Tibial artery (tissue), 4 donors: ENCODE measurements around the gene LRCH1.
A peak's percentile ranks its signal among the peaks of the same experiment; 100 is the strongest.

Source experiments
- DNase-seq, 2 donors: peaks; one replicate each; pipeline ENCODE4 v3.0.0-alpha.2; 2019
- H3K27ac ChIP-seq, 2 donors: fragments of 200-600 bp; sonication (generic) in 1 of 2; 1 replicate in 1 of 2; 2 replicates in 1 of 2; pipeline ENCODE4 v1.5.1; 2018 to 2019; ENCODE audit warnings: mild to moderate bottlenecking in 1 of 2
- H3K27me3 ChIP-seq, 2 donors: fragments of 200-600 bp; sonication (generic) in 1 of 2; one replicate each; pipeline versions ENCODE4 v1.5.1 to v1.6.0; 2016 to 2019
- H3K36me3 ChIP-seq, 3 donors: fragments of 200-600 bp; sonication (generic) in 2 of 3; one replicate each; pipeline ENCODE4 v1.5.1; 2016 to 2019; ENCODE audit warnings: mild to moderate bottlenecking in 2 of 3
- H3K4me1 ChIP-seq, 4 donors: fragments of 200-600 bp; sonication (generic) in 2 of 4; 1 replicate in 3 of 4; 2 replicates in 1 of 4; pipeline ENCODE4 v1.5.1; 2016 to 2019
- H3K4me3 ChIP-seq, 2 donors: fragments of 200-600 bp; sonication (generic) in 1 of 2; 1 replicate in 1 of 2; 2 replicates in 1 of 2; pipeline ENCODE4 v1.5.1; 2018 to 2019; ENCODE audit warnings: mild to moderate bottlenecking in 2 of 2
- H3K9me3 ChIP-seq, 3 donors: fragments of 200-600 bp; sonication (generic) in 1 of 3; one replicate each; pipeline ENCODE4 v1.5.1; 2016 to 2019
- intact Hi-C: fragments of 100-400 bp; cut with DNase I; formaldehyde crosslinking; loops from one replicate; pipeline ENCODE4 v1.15.0; 2023; ENCODE audit warnings: low total_unique reads
- TF ChIP-seq, protein P1 (sequence below), 2 experiments: fragments of 200-600 bp in 1 of 2; fragments of 450-650 bp in 1 of 2; IDR thresholded peaks; one replicate each; pipeline ENCODE4 v1.5.1; 2017 to 2019; ENCODE audit warnings: antibody characterized with exemption in 2 of 2, mild to moderate bottlenecking in 1 of 2, moderate library complexity in 1 of 2

LRCH1 gene

DNA sequence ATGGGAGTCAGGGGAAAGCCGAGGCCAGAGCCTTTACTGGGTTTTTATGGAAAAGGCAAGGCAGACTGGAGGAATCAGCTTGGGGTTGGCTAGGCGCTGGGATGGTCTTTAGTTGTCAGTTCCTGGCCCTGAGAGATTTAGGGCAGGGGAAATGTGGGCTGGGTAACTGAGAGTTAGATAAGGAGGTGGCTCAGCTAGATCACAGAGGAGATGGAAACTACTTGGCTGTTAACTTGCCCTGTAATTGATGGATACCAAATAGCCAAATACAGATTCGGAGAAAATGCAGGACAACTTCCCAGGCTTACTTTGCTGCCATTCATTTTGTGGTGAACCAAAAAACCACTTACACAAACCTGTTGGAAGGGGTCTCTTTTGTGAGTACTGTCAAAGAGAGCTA lies 54.0 kb downstream of the LRCH1 start:
- H3K27ac ChIP-seq: peak overlapping the region; percentile 9 to 33
- no peaks in the 10 kb centered on the region for H3K27me3 ChIP-seq
- intact Hi-C loops: no loop called here
- H3K4me1 ChIP-seq: peaks cover 0 to 79% (median 48%) of the 10 kb centered on the region in 4 donors
- DNase-seq: no peak
- H3K9me3 ChIP-seq: no peaks in the 10 kb centered on the region
- H3K36me3 ChIP-seq: no peaks in the 10 kb centered on the region
- H3K4me3 ChIP-seq: no peak overlapping the region
- TF ChIP-seq, protein P1, sequence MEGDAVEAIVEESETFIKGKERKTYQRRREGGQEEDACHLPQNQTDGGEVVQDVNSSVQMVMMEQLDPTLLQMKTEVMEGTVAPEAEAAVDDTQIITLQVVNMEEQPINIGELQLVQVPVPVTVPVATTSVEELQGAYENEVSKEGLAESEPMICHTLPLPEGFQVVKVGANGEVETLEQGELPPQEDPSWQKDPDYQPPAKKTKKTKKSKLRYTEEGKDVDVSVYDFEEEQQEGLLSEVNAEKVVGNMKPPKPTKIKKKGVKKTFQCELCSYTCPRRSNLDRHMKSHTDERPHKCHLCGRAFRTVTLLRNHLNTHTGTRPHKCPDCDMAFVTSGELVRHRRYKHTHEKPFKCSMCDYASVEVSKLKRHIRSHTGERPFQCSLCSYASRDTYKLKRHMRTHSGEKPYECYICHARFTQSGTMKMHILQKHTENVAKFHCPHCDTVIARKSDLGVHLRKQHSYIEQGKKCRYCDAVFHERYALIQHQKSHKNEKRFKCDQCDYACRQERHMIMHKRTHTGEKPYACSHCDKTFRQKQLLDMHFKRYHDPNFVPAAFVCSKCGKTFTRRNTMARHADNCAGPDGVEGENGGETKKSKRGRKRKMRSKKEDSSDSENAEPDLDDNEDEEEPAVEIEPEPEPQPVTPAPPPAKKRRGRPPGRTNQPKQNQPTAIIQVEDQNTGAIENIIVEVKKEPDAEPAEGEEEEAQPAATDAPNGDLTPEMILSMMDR (IDR thresholded peaks at IDR 0.05): no peak

DNA sequence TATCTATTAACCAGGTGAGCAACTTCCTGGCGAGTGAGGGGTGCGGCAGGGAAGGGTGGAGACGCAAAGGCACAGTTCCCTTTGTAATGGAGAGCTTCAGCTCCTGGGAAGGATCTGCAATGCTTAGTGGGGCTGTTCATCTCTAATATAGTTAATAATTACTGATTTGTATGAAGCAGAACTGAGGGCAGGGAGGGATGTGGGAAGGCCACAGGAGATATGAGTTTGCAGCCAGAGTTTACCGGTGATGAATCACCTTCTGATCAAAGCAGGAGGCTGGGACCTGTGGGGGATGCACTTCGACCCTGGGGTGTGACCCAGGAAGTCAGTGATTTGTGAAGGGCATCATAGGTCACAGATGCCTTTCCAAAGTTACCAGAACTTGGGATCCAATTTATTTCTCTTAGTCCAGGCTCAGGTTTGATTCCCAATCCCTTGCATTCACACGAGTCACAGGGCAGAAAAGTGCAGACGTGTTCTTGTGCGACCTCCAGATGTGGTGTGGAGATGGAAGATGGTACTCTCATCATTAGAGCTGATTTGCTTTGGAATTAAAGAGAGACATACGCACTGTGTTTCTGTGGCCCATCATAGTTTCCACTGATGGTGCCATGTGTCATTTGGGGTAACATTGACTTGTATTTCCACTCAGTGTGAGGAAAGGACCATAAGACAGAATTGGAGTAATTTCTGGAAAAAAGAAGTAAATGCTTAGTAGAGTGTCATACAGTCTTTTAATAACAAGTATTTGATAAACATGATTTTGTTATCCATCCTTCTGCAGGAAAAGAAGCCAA lies 55.0 kb downstream of the LRCH1 start:
- intact Hi-C loops: no loop called here
- Histone ChIP-seq H3K4me1 (peaks cover 0 to 69% (median 50%) of the 10 kb centered on the region in 4 donors), H3K27me3 (no peaks in the 10 kb centered on the region), H3K36me3 (no peaks in the 10 kb centered on the region), H3K27ac (no peak overlapping the region), H3K4me3 (no peak overlapping the region), H3K9me3 (no peaks in the 10 kb centered on the region)
- no peak for DNase-seq
- TF ChIP-seq, protein P1 (IDR thresholded peaks at IDR 0.05): no peak

DNA sequence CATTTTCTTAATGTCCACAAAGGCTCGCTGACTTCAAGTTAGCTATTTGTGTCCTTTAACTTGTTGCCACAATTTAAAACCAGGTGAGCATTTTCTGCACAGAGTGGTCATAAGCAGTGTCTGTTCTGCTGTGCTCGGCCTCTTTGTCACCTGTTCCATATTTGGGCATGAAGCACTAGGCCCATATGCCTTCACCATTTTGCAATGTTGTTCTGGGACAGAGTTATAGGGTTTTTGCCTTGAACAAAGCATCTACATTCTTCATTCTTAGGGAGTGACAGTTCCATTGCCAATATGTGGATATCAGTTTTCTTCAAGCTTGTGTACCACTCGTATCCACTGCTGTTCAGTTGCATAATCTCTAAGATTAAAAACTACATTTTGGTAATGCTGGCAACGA lies 56.1 kb downstream of the LRCH1 start:
- H3K36me3 ChIP-seq: no peaks in the 10 kb centered on the region
- intact Hi-C loops: no loop called here
- no peaks in the 10 kb centered on the region for H3K9me3 ChIP-seq
- peak overlapping the region in 1 of 2 donors; percentile 6 for H3K27ac ChIP-seq
- H3K4me3 ChIP-seq: no peak overlapping the region
- H3K4me1 ChIP-seq: peaks cover 0 to 58% (median 41%) of the 10 kb centered on the region in 4 donors
- DNase-seq: no peak
- H3K27me3 ChIP-seq: no peaks in the 10 kb centered on the region
- TF ChIP-seq, protein P1 (IDR thresholded peaks at IDR 0.05): no peak

DNA sequence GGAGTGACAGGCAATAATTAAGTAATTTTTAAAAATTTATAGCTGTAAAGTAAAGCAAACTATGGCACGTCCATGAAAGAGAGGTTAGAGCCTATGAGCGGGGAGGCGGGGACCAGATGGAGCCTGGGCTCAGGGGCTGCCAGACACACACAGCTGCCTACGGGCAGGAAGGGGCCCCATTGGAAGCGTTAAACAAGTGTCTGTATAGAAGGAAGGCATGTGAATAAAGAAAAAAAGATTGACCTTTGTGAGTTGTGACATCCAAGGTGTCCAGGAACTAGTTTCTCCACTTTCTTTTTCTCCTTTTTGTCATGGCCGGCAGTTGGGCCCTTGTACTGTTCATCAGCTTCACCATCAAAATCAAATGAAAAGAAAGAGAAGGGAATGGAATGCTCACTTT lies 56.8 kb downstream of the LRCH1 start:
- H3K27me3 ChIP-seq: no peaks in the 10 kb centered on the region
- H3K4me3 ChIP-seq: no peak overlapping the region
- peak overlapping the region in 1 of 2 donors; percentile 6 for H3K27ac ChIP-seq
- no peak for DNase-seq
- H3K4me1 ChIP-seq: peaks cover 0 to 55% (median 37%) of the 10 kb centered on the region in 4 donors
- TF ChIP-seq, protein P1 (IDR thresholded peaks at IDR 0.05): no peak
- intact Hi-C loops: no loop called here
- no peaks in the 10 kb centered on the region for H3K9me3 ChIP-seq
- H3K36me3 ChIP-seq: no peaks in the 10 kb centered on the region

DNA sequence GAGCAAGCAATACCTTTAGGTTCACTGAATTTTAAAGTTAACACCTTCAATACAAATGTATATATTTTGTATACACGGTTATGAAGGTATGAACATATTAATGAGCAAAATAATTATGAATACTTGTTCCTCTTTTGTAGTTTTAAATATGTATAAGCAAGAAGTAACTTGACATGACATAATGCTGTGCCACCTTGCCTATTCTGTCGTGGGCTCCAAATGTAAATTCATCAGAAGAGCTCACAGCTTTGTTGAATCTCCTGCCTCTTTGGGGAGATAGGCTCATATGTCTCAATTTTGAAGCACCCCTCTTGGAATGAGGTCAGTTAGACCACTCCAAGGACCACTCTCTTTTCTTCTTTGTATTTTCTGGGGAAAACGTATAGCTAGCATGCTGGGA lies 59.3 kb downstream of the LRCH1 start:
- Histone ChIP-seq H3K4me1 (peaks cover 0 to 51% (median 23%) of the 10 kb centered on the region in 4 donors), H3K36me3 (no peaks in the 10 kb centered on the region), H3K27me3 (no peaks in the 10 kb centered on the region), H3K4me3 (no peak overlapping the region), H3K9me3 (no peaks in the 10 kb centered on the region), H3K27ac (no peak overlapping the region)
- intact Hi-C loops: no loop called here
- DNase-seq: no peak
- TF ChIP-seq, protein P1 (IDR thresholded peaks at IDR 0.05): no peak
